ENCODE measurements around the gene PPAN.

PPAN gene

GRCh38 chr19:10151521-10151920 is 45.4 kb downstream of the PPAN start:
- Histone ChIP-seq H2AFZ (ENCODE audit: low read length) (no peak overlapping the region), H3K4me3 (ENCODE audit: low read depth, low read length, poor library complexity, severe bottlenecking) (no peak overlapping the region), H3K27ac (ENCODE audit: low read depth, low read length, poor library complexity, severe bottlenecking) (no peak overlapping the region), H3K27me3 (ENCODE audit: insufficient read depth, low read length) (no peaks in the 10 kb centered on the region), H3K9ac (ENCODE audit: low read length) (no peak overlapping the region), H3K79me2 (ENCODE audit: insufficient read depth, low read length) (no peaks in the 10 kb centered on the region), H3K9me2 (ENCODE audit: low read depth, low read length) (no peaks in the 10 kb centered on the region), H3K36me3 (ENCODE audit: insufficient read depth, low read length) (peaks cover 94% of the 10 kb centered on the region), H3K9me3 (ENCODE audit: low read length) (no peaks in the 10 kb centered on the region), H3K4me1 (ENCODE audit: insufficient read depth, low read length, severe bottlenecking) (no peaks in the 10 kb centered on the region), H4K20me1 (ENCODE audit: insufficient read depth, low read length) (no peaks in the 10 kb centered on the region), H3F3A (ENCODE audit: insufficient read depth, low read length) (no peaks in the 10 kb centered on the region), H3K4me2 (ENCODE audit: low read length) (no peak overlapping the region)
- TF ChIP-seq EZH2 (IDR thresholded peaks at IDR 0.05; ENCODE audit: borderline replicate concordance, low read length) (no peak), CTCF (IDR thresholded peaks at IDR 0.05; ENCODE audit: low read length) (no peak)

GRCh38 chr19:10152100-10152499 is 45.9 kb downstream of the PPAN start:
- Histone ChIP-seq H3K4me1 (ENCODE audit: insufficient read depth, low read length, severe bottlenecking) (no peaks in the 10 kb centered on the region), H3K9me2 (ENCODE audit: low read depth, low read length) (no peaks in the 10 kb centered on the region), H3K27ac (ENCODE audit: low read depth, low read length, poor library complexity, severe bottlenecking) (no peak overlapping the region), H3K27me3 (ENCODE audit: insufficient read depth, low read length) (no peaks in the 10 kb centered on the region), H3K36me3 (ENCODE audit: insufficient read depth, low read length) (peaks cover 95% of the 10 kb centered on the region), H3K9ac (ENCODE audit: low read length) (no peak overlapping the region), H3K79me2 (ENCODE audit: insufficient read depth, low read length) (no peaks in the 10 kb centered on the region), H3K4me3 (ENCODE audit: low read depth, low read length, poor library complexity, severe bottlenecking) (no peak overlapping the region), H2AFZ (ENCODE audit: low read length) (no peak overlapping the region), H3F3A (ENCODE audit: insufficient read depth, low read length) (no peaks in the 10 kb centered on the region), H3K9me3 (ENCODE audit: low read length) (no peaks in the 10 kb centered on the region), H3K4me2 (ENCODE audit: low read length) (no peak overlapping the region), H4K20me1 (ENCODE audit: insufficient read depth, low read length) (no peaks in the 10 kb centered on the region)
- TF ChIP-seq CTCF (IDR thresholded peaks at IDR 0.05; ENCODE audit: low read length) (no peak), EZH2 (IDR thresholded peaks at IDR 0.05; ENCODE audit: borderline replicate concordance, low read length) (no peak)

GRCh38 chr19:10155839-10156238 is 49.7 kb downstream of the PPAN start:
- Histone ChIP-seq H3K36me3 (ENCODE audit: insufficient read depth, low read length) (peaks cover 99% of the 10 kb centered on the region), H3F3A (ENCODE audit: insufficient read depth, low read length) (no peaks in the 10 kb centered on the region), H3K4me1 (ENCODE audit: insufficient read depth, low read length, severe bottlenecking) (no peaks in the 10 kb centered on the region), H3K4me3 (ENCODE audit: low read depth, low read length, poor library complexity, severe bottlenecking) (no peak overlapping the region), H3K79me2 (ENCODE audit: insufficient read depth, low read length) (no peaks in the 10 kb centered on the region), H3K27me3 (ENCODE audit: insufficient read depth, low read length) (no peaks in the 10 kb centered on the region), H3K4me2 (ENCODE audit: low read length) (no peak overlapping the region), H3K9ac (ENCODE audit: low read length) (no peak overlapping the region), H3K9me2 (ENCODE audit: low read depth, low read length) (no peaks in the 10 kb centered on the region), H2AFZ (ENCODE audit: low read length) (no peak overlapping the region), H3K9me3 (ENCODE audit: low read length) (no peaks in the 10 kb centered on the region), H3K27ac (ENCODE audit: low read depth, low read length, poor library complexity, severe bottlenecking) (no peak overlapping the region), H4K20me1 (ENCODE audit: insufficient read depth, low read length) (no peaks in the 10 kb centered on the region)
- TF ChIP-seq EZH2 (IDR thresholded peaks at IDR 0.05; ENCODE audit: borderline replicate concordance, low read length) (no peak), CTCF (IDR thresholded peaks at IDR 0.05; ENCODE audit: low read length) (no peak)

All from OCI-LY1 (cell line).